ENCODE data around the gene PRMT7.

DNA sequence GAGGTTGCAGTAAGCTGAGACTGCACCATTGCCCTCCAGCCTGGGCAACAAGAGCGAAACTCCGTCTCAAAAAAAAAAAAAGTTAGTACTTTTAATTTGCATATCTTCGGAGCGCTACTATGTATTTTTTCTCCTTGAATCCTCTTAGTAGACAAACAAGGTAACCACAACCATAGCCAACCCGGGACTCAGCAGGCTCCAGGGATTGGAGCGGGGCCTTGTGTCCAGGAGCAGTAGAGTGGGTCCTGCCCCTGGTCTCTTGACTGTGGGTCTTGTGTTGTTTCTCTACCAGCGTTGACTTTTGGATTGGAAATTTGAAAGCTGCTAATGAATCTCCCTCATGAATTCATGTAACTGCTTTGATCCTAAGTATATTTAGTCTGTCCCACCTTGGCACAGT lies 32.3 kb downstream of the PRMT7 start:
- TF ChIP-seq, protein P1, sequence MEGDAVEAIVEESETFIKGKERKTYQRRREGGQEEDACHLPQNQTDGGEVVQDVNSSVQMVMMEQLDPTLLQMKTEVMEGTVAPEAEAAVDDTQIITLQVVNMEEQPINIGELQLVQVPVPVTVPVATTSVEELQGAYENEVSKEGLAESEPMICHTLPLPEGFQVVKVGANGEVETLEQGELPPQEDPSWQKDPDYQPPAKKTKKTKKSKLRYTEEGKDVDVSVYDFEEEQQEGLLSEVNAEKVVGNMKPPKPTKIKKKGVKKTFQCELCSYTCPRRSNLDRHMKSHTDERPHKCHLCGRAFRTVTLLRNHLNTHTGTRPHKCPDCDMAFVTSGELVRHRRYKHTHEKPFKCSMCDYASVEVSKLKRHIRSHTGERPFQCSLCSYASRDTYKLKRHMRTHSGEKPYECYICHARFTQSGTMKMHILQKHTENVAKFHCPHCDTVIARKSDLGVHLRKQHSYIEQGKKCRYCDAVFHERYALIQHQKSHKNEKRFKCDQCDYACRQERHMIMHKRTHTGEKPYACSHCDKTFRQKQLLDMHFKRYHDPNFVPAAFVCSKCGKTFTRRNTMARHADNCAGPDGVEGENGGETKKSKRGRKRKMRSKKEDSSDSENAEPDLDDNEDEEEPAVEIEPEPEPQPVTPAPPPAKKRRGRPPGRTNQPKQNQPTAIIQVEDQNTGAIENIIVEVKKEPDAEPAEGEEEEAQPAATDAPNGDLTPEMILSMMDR (IDR thresholded peaks at IDR 0.05), result no peak
- TF ChIP-seq POLR2A (IDR thresholded peaks at IDR 0.05) (no peak), EP300 (IDR thresholded peaks at IDR 0.05) (no peak)
